ACHN (cell line): Measurements from ENCODE around the gene TMEM88.

ENCODE experiments used
- DNase-seq: peaks from one replicate; pipeline ENCODE4 v3.0.0-alpha.2; 2015
- in situ Hi-C: cut with HindIII; loops from 2 replicates; pipeline ENCODE4 v1.10.0; 2017; ENCODE audit warnings: low sequenced_read_pairs, low pct_ligation_motif_present, low pct_unique_long_range_greater_than_20kb

TMEM88 gene

DNA sequence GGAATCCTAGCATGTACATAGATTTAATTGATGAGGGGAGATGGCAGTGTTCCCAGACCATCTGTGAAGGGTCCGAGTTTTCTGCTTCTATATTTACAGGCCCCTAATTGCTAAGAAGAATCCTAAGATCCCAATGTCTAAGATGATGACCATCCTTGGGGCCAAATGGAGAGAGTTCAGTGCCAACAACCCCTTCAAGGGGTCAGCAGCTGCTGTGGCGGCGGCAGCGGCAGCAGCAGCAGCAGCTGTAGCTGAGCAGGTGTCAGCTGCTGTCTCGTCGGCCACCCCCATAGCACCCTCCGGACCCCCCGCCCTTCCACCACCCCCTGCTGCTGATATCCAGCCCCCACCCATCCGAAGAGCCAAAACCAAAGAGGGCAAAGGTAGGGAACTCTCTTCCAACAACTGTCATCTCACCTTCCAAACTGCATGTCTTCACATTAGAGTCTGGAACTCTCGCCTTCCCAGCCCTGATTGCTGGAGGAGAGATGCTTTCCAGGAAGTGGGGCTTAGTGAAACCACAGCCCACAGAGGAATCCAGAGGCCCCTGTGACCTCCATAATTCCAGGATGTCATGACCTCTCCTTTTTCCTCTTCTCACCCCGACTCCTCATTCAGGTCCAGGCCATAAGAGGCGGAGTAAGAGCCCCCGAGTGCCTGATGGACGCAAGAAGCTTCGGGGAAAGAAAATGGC, 38.5 kb downstream of the TMEM88 start:
- no peak for DNase-seq
- in situ Hi-C loops: no loop called here

DNA sequence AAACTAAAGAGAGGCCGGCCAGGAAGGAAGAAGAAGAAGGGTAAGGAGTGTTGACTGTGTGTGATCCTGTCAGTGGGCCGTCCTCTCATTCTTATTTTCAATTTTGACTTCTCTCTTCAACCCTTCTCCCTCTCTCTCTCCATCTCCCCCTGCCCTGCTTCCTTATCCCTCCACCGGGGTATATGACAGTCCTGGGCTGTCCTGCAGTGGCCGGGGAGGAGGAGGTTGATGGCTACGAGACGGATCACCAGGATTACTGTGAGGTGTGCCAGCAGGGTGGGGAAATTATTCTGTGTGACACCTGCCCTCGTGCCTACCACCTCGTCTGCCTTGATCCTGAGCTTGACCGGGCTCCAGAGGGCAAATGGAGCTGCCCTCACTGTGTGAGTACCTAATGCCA, 39.4 kb downstream of the TMEM88 start:
- no peak for DNase-seq
- in situ Hi-C loops: no loop called here

DNA sequence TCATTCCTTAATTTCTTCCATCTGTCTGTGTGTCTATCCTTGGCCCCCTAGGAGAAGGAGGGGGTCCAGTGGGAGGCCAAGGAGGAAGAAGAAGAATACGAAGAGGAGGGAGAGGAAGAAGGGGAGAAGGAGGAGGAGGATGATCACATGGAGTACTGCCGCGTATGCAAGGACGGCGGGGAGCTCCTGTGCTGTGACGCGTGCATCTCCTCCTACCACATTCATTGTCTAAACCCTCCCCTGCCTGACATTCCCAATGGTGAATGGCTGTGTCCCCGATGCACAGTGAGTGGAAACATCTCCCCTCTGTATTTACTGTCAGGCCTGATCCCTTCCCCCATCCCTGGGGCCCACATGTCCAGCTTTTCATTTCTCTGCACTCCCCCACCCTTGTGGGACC, 40.0 kb downstream of the TMEM88 start:
- DNase-seq: no peak
- in situ Hi-C loops: no loop called here

DNA sequence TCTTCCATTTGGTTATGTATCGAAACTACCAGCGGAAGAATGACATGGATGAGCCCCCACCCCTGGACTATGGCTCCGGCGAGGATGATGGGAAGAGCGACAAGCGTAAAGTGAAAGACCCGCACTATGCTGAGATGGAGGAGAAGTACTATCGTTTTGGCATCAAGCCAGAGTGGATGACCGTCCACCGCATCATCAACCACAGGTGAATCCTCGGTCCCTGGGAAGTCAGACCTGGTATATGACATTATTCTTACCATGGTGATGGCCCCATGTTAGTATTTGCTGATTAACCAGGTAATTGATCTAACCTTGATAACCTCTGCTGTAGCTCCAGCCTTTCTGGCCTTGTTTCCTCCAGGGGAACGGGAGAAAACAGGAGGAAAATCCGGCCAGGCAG, 42.2 kb downstream of the TMEM88 start:
- no peak for DNase-seq
- in situ Hi-C loops: no loop called here

DNA sequence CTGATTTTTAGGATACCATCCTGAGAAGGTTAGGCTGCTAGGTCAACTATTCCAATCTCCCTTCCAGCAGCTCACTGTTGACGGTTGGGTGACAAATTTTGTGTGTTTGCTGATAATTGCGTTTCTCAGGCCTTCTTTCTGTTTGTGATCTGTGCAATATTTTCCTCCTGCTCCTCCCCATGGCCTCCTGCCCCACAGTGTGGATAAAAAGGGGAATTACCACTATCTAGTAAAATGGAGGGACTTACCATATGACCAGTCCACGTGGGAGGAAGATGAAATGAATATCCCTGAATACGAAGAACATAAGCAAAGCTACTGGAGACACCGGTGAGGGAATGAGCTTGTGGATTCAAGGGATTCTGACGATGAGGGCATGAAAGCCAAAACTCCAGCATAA, 42.9 kb downstream of the TMEM88 start:
- peak; percentile 30 for DNase-seq
- in situ Hi-C loops: no loop called here

DNA sequence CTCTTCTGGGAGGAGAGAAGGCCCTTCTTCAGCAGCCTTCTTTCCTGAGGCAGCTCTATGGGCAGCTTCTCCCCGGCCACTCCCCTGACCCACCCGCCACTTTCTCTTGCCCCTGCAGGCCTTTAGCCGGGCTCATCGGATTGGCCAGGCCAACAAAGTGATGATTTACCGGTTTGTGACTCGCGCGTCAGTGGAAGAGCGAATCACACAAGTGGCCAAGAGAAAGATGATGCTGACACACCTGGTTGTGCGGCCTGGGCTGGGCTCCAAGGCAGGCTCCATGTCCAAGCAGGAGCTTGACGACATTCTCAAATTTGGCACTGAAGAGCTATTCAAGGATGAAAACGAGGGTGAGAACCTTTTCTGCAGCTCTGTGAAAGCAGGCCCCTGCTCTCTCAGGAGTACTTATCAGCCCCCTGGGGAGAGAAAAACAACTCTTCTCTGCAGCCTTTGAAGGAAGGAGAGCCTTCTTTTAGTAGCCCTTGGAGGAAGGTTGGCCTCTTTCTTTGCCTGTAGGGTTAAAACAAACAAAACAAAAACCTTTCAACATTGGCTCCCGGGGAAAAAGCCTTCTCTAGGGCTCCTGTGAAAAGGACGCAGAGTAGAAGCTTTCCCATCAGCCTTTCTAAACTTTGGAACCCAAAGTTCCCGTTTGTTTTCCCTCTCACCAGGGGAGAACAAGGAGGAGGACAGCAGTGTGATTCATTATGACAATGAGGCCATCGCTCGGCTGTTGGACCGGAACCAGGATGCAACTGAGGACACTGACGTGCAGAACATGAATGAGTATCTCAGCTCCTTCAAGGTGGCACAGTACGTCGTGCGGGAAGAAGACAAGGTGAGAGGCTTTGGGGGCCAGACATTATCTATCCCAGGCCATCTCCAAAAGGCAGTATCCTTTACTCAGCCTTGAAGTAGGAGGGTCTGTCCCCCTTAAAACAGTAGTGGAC, 48.6 kb downstream of the TMEM88 start:
- no peak for DNase-seq
- in situ Hi-C loops: no loop called here
